ENCODE measurements around the gene ELAC1. TPM values are rescaled to one million over a fixed set of nuclear protein-coding genes. Genes with fewer than 3 reads are reported as not detected.

The ELAC1 gene, protein sequence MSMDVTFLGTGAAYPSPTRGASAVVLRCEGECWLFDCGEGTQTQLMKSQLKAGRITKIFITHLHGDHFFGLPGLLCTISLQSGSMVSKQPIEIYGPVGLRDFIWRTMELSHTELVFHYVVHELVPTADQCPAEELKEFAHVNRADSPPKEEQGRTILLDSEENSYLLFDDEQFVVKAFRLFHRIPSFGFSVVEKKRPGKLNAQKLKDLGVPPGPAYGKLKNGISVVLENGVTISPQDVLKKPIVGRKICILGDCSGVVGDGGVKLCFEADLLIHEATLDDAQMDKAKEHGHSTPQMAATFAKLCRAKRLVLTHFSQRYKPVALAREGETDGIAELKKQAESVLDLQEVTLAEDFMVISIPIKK
- total RNA-seq (1 to 10 TPM; 3.5 to 6.5 (median 4.2) TPM), polyA plus RNA-seq (1 to 10 TPM; 2.6 to 6.7 TPM)
- long read RNA-seq, donor 1, transcript ELAC1-201 (4 exons, 2,235 nt): major isoform, 10 of 11 reads
- long read RNA-seq, donor 1, partial matches to known transcripts: 0 of 11 reads
- long read RNA-seq, donor 1, other reads (novel, unspliced or antisense): 0 of 11 reads
- long read RNA-seq, donor 2, partial matches to known transcripts: 0 of 4 reads
- long read RNA-seq, donor 2, other reads (novel, unspliced or antisense): 1 of 4 reads
- long read RNA-seq, donor 3, transcript ELAC1-201 (4 exons, 2,235 nt): major isoform, 8 of 10 reads
- long read RNA-seq, donor 3, partial matches to known transcripts: 1 of 10 reads
- long read RNA-seq, donor 3, other reads (novel, unspliced or antisense): 1 of 10 reads

- Histone ChIP-seq H3K27me3 (no peaks in the 10 kb centered on the region), H3K4me1 (peaks cover 0 to 28% (median 18%) of the 10 kb centered on the region in 9 donors), H3K36me3 (no peaks in the 10 kb centered on the region), H3K4me3 (peak within 1 kb of the TSS; percentile 75 to 98 (median 94)), H3K27ac (peak within 1 kb of the TSS; percentile 89 to 100 (median 99)), H3K9me3 (peaks cover 0 to 8% (median under 1%) of the 10 kb centered on the region in 11 donors)
- WGBS, 2 donors: 1% methylated on average over 84 of the region's 84 CpGs
- intact Hi-C loops (cut with DNase I): loop anchor here in 5 of 10 donors (2.0 to 10.0 kb wide), 9 partner anchors 59 to 227 kb away; partner anchors contain the start of genes SMAD4 (in 4 of the 5), ME2 (in 3 of the 5), MEX3C (in 1 of the 5) and MRO (in 1 of the 5)
- ATAC-seq (peak; percentile 97 to 99 (median 98)), DNase-seq (peak; percentile 70 to 79)
- peak in 2 of 9 donors; percentile 15 to 28 for TF ChIP-seq CTCF (IDR thresholded peaks at IDR 0.05)
Measured at GRCh38 chr18:50967714-50968661, at the start of gene ELAC1. Gene ELAC1 (plus strand): TSS chr18:50968040. CDS start chr18:50974405, 6,365 bp downstream.

DNA sequence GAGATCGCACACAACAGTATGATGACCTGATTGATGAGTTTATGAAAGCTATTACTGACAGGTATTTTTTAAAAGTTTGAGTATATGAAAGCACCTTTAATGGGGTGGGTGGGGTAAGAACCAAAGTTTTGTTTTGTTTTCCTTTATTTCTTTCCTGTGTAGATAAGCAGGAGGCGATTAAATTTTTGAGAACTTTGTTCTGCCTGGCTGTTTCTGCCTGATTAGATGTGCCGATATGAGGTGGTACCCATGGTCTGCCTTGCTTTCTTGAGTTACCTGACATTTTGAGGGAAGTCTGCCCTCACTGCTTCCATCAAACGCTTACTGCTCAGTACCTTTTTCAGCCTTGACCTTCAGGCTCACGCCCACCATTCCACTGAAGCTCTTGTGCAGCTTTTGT lies 49.7 kb upstream of the ELAC1 start:
- WGBS, 2 donors: 95 to 96% methylated on average over 5 of the region's 5 CpGs
- peaks cover 0 to 81% (median 29%) of the 10 kb centered on the region in 9 donors for H3K36me3 ChIP-seq

DNA sequence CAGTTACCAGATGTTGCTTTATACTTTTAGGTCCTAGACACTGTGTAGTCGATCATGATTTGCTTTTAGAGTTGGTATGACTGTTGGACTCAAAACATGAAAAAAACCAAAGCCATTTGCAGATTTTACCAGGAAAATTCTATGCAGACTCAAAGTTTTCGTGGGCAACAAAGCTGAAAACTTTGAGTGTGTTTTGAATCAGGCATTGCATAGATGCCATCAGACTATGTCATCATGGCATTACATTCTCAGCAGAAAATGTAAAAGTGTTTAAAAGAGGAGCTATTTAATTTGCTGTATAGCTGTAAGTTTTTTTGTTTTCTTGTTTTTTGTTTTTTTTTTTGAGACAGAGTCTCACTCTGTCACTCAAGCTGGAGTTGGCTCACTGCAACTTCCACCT lies 43.5 kb upstream of the ELAC1 start:
- Histone ChIP-seq H3K4me3 (no peak overlapping the region), H3K9me3 (peaks cover 0 to 12% (median 0%) of the 10 kb centered on the region in 11 donors), H3K4me1 (no peaks in the 10 kb centered on the region), H3K27me3 (no peaks in the 10 kb centered on the region), H3K36me3 (peaks cover 0 to 98% (median 44%) of the 10 kb centered on the region in 9 donors), H3K27ac (no peak overlapping the region)
- intact Hi-C loops (cut with DNase I): no loop called here
- ATAC-seq: no peak
- TF ChIP-seq CTCF (IDR thresholded peaks at IDR 0.05): no peak
- WGBS, 2 donors: 97 to 99% methylated on average over 2 of the region's 2 CpGs
- no peak for DNase-seq

More for the DNA sequence above, 49.7 kb upstream of the ELAC1 start:
- Histone ChIP-seq H3K4me1 (no peaks in the 10 kb centered on the region), H3K9me3 (no peaks in the 10 kb centered on the region), H3K4me3 (no peak overlapping the region), H3K27me3 (no peaks in the 10 kb centered on the region), H3K27ac (no peak overlapping the region)
- TF ChIP-seq CTCF (IDR thresholded peaks at IDR 0.05): no peak
- no peak for DNase-seq
- no peak for ATAC-seq
- intact Hi-C loops (cut with DNase I): loop anchor here in 1 of 10 donors (5.0 kb wide), 1 partner anchor 36 kb away; no protein-coding TSS in a partner anchor

All from heart right ventricle (tissue), 16 donors.